ENCODE data around the gene GLIS1. TPM values are rescaled to one million over a fixed set of nuclear protein-coding genes. Genes with fewer than 3 reads are reported as not detected.
A peak's percentile ranks its signal among the peaks of the same experiment; 100 is the strongest.

The GLIS1 gene
- total and polyA plus RNA-seq, 4 donors = 0.19 to 1.8 (median 0.65) TPM

DNA sequence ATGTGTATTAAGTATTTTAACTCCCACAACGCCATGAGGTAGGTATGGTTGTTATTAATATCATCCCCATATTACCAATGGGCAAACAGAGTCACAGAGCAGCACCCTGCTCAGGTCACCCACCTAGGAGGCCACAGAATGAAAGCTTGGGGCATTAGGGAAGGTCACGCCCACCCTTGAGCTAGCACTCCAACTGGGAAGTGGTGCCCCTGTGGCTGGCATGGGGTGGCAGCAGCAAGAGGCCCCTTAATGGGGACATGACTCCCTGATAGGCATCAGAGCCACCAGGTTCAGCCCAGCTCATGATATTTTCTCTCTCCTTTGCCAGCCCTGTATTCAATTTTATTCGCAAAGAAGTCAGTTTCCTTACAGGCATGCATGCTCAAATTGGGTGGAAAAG, 189.2 kb downstream of the GLIS1 start:
- 96% methylated on average over 3 of the region's 3 CpGs for WGBS, 2 donors

DNA sequence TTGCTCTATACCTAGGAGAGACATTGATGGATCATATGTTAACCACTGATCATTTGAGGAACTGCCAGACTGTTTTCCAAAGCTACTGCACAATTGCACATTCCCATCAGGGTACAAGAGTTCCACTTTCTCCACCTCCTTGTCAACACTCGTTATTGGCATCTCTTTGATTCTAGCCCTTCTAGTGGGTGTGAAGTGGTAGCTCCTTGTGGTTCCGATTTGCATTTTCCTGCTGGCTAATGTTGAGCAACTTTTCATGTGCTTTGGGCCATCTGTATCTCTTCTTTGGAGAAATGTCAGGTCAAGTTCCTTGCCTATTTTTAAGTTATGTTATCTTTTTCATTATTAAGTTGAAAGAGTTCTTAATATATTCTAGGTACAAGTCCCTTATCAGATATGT, 189.7 kb downstream of the GLIS1 start:
- intact Hi-C loops (cut with DNase I) = no loop called here
- Histone ChIP-seq H3K9me3 (ENCODE audit: control insufficient read depth, low read length) (no peaks in the 10 kb centered on the region), H3K36me3 (ENCODE audit: control insufficient read depth in 1 of 2, insufficient read depth in 2 of 2, low read length in 1 of 2) (no peaks in the 10 kb centered on the region), H3K4me1 (ENCODE audit: control insufficient read depth in 1 of 2, insufficient read depth in 2 of 2, low read length in 2 of 2) (no peaks in the 10 kb centered on the region), H3K4me3 (ENCODE audit: low read length in 2 of 2) (no peak overlapping the region), H3K27me3 (ENCODE audit: control insufficient read depth in 1 of 2, insufficient read depth in 2 of 2, low read length in 1 of 2) (no peaks in the 10 kb centered on the region), H3K27ac (ENCODE audit: low read depth in 1 of 2, low read length in 2 of 2) (no peak overlapping the region)
- 86 to 93% methylated on average over 2 of the region's 2 CpGs for WGBS, 2 donors
- DNase-seq (no peak), ATAC-seq (ENCODE audit: low FRiP score) (no peak)

More for the DNA sequence above, 189.2 kb downstream of the GLIS1 start:
- peak in 1 of 2 donors; percentile 66 for DNase-seq
- H3K4me1 ChIP-seq (ENCODE audit: control insufficient read depth in 1 of 2, insufficient read depth in 2 of 2, low read length in 2 of 2) = no peaks in the 10 kb centered on the region
- ATAC-seq (ENCODE audit: low FRiP score) = no peak
- no peaks in the 10 kb centered on the region for H3K36me3 ChIP-seq (ENCODE audit: control insufficient read depth in 1 of 2, insufficient read depth in 2 of 2, low read length in 1 of 2)
- no peak overlapping the region for H3K4me3 ChIP-seq (ENCODE audit: low read length in 2 of 2)
- intact Hi-C loops (cut with DNase I) = no loop called here
- H3K27ac ChIP-seq (ENCODE audit: low read depth in 1 of 2, low read length in 2 of 2) = no peak overlapping the region
- no peaks in the 10 kb centered on the region for H3K9me3 ChIP-seq (ENCODE audit: control insufficient read depth, low read length)
- H3K27me3 ChIP-seq (ENCODE audit: control insufficient read depth in 1 of 2, insufficient read depth in 2 of 2, low read length in 1 of 2) = no peaks in the 10 kb centered on the region

DNA sequence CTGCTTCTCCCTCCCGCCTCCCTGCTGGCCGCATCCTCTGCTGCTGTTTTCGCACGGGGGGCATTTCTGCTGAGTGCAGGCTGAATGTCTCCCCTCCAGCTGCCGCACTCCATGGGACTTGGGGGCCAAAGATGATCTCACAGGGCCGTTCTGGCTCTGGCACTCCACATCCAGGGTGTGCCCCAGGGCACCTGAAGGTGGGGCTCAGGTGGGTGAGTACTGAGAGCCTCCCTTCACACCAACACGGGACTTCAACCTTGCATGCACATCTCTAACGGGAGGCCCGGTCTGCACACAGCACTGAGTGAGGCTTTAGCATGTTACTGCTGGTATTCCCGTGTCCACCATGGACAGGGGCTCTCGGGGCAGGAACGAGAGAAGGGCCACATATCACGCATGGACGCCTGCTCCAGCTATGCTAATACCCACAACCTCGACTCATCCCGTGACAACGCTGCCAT, 190.9 kb downstream of the GLIS1 start:
- Histone ChIP-seq H3K9me3 (ENCODE audit: control insufficient read depth, low read length) (no peaks in the 10 kb centered on the region), H3K27ac (ENCODE audit: low read depth in 1 of 2, low read length in 2 of 2) (no peak overlapping the region), H3K36me3 (ENCODE audit: control insufficient read depth in 1 of 2, insufficient read depth in 2 of 2, low read length in 1 of 2) (no peaks in the 10 kb centered on the region), H3K27me3 (ENCODE audit: control insufficient read depth in 1 of 2, insufficient read depth in 2 of 2, low read length in 1 of 2) (no peaks in the 10 kb centered on the region), H3K4me3 (ENCODE audit: low read length in 2 of 2) (no peak overlapping the region), H3K4me1 (ENCODE audit: control insufficient read depth in 1 of 2, insufficient read depth in 2 of 2, low read length in 2 of 2) (no peaks in the 10 kb centered on the region)
- intact Hi-C loops (cut with DNase I) = no loop called here
- DNase-seq = peak; percentile 34 to 51
- 92 to 94% methylated on average over 17 of the region's 17 CpGs for WGBS, 2 donors
- ATAC-seq (ENCODE audit: low FRiP score) = no peak

DNA sequence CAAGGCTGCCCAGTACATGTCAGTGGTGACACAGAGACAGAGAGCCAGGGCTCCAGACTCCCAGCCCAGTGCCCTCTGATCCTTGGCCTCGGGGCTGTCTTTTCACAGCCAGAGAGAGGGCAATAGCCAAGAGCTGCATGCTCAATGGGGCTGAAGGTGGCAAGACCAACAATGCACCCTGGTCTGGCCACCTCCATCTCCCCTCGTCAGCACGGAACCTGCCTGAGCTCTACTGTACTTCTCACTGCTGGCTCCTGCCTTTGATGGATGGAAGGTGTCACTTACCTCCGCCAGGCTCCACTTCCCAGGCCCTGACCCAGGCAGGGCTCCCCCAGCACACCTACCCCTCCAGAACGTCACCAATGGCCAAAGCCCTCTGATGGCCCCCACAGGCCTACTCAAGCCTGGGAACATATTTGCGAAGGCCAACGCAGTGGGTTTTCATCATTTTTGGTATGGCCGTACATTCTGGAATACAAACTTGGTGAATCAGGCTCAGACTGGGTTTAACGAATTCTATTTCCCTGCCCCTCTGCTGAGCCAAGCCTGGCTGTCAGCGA, 191.7 kb downstream of the GLIS1 start:
- DNase-seq = peak; percentile 24 to 56
- intact Hi-C loops (cut with DNase I) = no loop called here
- Histone ChIP-seq H3K9me3 (ENCODE audit: control insufficient read depth, low read length) (no peaks in the 10 kb centered on the region), H3K4me1 (ENCODE audit: control insufficient read depth in 1 of 2, insufficient read depth in 2 of 2, low read length in 2 of 2) (no peaks in the 10 kb centered on the region), H3K4me3 (ENCODE audit: low read length in 2 of 2) (no peak overlapping the region), H3K27me3 (ENCODE audit: control insufficient read depth in 1 of 2, insufficient read depth in 2 of 2, low read length in 1 of 2) (no peaks in the 10 kb centered on the region), H3K36me3 (ENCODE audit: control insufficient read depth in 1 of 2, insufficient read depth in 2 of 2, low read length in 1 of 2) (no peaks in the 10 kb centered on the region), H3K27ac (ENCODE audit: low read depth in 1 of 2, low read length in 2 of 2) (no peak overlapping the region)
- no peak for ATAC-seq (ENCODE audit: low FRiP score)
- 81 to 90% methylated on average over 10 of the region's 10 CpGs for WGBS, 2 donors

DNA sequence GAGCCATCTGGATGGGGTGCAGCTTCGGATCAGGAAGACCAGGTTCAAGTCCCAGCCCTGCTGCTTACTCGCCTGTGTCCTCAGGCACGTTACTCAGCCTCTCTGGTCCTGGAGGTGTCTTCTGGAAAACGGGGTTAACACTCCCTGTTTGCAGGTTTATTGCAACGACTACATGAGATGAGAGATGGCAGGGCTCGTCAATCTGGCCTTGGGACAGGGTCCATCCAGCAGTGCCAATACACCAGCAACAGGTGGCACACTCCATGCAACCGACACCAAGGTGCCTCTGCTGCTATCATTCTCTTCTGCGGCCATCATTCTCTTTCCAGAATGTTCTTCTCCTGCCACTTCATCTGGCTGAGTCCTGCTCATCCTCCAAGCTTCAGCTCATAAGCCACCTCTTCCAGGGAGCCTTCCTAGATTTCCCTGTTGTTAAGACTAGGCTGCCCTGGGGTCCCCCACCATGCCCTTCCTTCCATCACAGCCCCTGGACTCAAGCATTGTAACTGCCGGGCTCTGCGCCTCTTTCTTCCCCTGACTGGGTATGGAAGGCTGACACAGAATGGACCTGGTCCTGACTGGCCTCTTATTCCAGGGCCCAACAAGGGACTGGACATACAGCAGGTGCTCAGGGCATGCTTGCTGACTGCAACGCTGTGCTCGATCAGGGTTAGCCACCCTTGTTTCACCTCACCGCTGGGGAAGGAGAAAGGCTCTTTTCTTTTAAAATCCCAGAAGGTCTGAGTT, 192.4 kb downstream of the GLIS1 start:
- H3K4me1 ChIP-seq (ENCODE audit: control insufficient read depth in 1 of 2, insufficient read depth in 2 of 2, low read length in 2 of 2) = no peaks in the 10 kb centered on the region
- DNase-seq = peak; percentile 19 to 44
- ATAC-seq (ENCODE audit: low FRiP score) = no peak
- intact Hi-C loops (cut with DNase I) = no loop called here
- no peak overlapping the region for H3K27ac ChIP-seq (ENCODE audit: low read depth in 1 of 2, low read length in 2 of 2)
- H3K36me3 ChIP-seq (ENCODE audit: control insufficient read depth in 1 of 2, insufficient read depth in 2 of 2, low read length in 1 of 2) = no peaks in the 10 kb centered on the region
- H3K4me3 ChIP-seq (ENCODE audit: low read length in 2 of 2) = no peak overlapping the region
- H3K9me3 ChIP-seq (ENCODE audit: control insufficient read depth, low read length) = no peaks in the 10 kb centered on the region
- 82 to 83% methylated on average over 12 to 13 of the region's 13 CpGs for WGBS, 2 donors
- H3K27me3 ChIP-seq (ENCODE audit: control insufficient read depth in 1 of 2, insufficient read depth in 2 of 2, low read length in 1 of 2) = no peaks in the 10 kb centered on the region

DNA sequence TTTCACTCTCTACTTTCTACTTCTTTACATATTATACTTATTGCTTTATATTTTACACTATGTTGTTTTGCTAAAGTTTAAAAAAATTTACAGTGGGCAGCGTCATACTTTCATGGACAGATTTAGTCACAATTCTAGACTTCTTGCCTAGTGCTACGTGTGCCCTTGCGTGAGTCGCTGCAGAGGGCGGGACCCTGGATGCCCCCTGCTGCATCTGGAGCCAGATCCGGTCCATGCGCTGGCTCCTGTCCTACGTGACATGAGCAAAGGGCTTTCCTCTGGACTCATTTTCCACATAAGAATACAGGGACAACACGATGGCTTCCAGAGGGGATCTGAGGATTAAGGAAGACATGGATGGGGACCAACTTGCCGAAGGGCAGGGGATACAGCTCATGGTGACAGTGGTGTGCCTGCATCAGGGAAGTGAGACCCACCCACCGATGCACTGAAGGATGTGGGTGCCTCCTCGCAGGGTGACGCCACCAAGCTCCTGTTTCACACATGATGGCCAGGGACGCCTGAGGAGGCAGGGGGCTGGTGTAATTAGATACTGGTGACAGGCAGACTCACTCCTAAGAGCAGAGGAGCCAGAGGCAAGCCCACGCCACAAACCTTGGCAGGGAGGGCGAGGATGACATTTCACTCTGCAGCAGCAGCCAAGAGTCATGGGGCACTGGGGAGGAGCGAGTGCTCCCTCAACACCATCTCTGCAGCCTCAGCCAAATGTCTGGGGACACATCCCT, 193.1 kb downstream of the GLIS1 start:
- H3K27me3 ChIP-seq (ENCODE audit: control insufficient read depth in 1 of 2, insufficient read depth in 2 of 2, low read length in 1 of 2) = no peaks in the 10 kb centered on the region
- WGBS, 2 donors = 46 to 51% methylated on average over 17 of the region's 17 CpGs
- H3K9me3 ChIP-seq (ENCODE audit: control insufficient read depth, low read length) = no peaks in the 10 kb centered on the region
- no peak for ATAC-seq (ENCODE audit: low FRiP score)
- DNase-seq = peak; percentile 37 to 39
- H3K36me3 ChIP-seq (ENCODE audit: control insufficient read depth in 1 of 2, insufficient read depth in 2 of 2, low read length in 1 of 2) = no peaks in the 10 kb centered on the region
- H3K27ac ChIP-seq (ENCODE audit: low read depth in 1 of 2, low read length in 2 of 2) = no peak overlapping the region
- H3K4me1 ChIP-seq (ENCODE audit: control insufficient read depth in 1 of 2, insufficient read depth in 2 of 2, low read length in 2 of 2) = no peaks in the 10 kb centered on the region
- no peak overlapping the region for H3K4me3 ChIP-seq (ENCODE audit: low read length in 2 of 2)
- intact Hi-C loops (cut with DNase I) = no loop called here

DNA sequence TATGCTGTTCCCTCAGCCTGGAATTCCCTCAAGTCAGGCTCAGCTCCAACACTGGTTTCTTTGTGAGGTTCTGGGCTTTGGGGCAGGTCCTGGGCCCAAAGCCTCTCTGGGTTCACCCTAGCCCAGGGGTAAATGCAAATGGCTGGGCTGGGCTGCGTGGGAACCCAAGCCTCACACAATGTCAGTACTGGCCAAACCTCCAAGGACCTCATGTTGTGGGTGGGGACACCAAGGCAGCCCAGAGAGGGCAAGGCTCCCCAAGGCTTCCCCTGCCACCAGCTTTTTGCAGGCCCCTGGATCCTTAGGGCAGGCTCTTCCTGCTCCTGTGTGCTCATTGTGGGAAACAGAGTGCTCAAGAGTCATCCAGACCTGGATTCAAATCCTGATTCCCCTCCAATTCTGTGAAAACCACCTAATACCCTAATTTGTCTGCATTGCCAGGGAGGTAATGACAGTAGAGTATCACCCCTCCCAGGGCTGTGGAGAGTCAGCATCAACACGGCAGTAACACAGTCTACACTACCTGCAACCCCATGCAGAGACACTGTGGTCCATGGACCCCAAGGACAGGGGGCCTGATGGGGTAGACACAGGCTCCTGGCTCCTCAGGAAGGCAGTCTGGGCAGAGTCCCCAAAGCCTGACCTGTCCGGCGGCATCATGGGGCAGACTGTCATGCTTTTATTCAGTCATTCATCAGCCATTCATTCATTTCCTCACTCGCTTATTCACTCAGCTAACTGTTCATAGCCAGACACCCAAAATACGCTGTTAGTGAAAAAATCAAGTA, 194.0 kb downstream of the GLIS1 start:
- DNase-seq = peak; percentile 8 to 49
- Histone ChIP-seq H3K9me3 (ENCODE audit: control insufficient read depth, low read length) (no peaks in the 10 kb centered on the region), H3K27me3 (ENCODE audit: control insufficient read depth in 1 of 2, insufficient read depth in 2 of 2, low read length in 1 of 2) (no peaks in the 10 kb centered on the region), H3K27ac (ENCODE audit: low read depth in 1 of 2, low read length in 2 of 2) (no peak overlapping the region), H3K36me3 (ENCODE audit: control insufficient read depth in 1 of 2, insufficient read depth in 2 of 2, low read length in 1 of 2) (no peaks in the 10 kb centered on the region), H3K4me3 (ENCODE audit: low read length in 2 of 2) (no peak overlapping the region), H3K4me1 (ENCODE audit: control insufficient read depth in 1 of 2, insufficient read depth in 2 of 2, low read length in 2 of 2) (no peaks in the 10 kb centered on the region)
- WGBS, 2 donors = 89 to 96% methylated on average over 6 of the region's 6 CpGs
- intact Hi-C loops (cut with DNase I) = no loop called here
- ATAC-seq (ENCODE audit: low FRiP score) = no peak

DNA sequence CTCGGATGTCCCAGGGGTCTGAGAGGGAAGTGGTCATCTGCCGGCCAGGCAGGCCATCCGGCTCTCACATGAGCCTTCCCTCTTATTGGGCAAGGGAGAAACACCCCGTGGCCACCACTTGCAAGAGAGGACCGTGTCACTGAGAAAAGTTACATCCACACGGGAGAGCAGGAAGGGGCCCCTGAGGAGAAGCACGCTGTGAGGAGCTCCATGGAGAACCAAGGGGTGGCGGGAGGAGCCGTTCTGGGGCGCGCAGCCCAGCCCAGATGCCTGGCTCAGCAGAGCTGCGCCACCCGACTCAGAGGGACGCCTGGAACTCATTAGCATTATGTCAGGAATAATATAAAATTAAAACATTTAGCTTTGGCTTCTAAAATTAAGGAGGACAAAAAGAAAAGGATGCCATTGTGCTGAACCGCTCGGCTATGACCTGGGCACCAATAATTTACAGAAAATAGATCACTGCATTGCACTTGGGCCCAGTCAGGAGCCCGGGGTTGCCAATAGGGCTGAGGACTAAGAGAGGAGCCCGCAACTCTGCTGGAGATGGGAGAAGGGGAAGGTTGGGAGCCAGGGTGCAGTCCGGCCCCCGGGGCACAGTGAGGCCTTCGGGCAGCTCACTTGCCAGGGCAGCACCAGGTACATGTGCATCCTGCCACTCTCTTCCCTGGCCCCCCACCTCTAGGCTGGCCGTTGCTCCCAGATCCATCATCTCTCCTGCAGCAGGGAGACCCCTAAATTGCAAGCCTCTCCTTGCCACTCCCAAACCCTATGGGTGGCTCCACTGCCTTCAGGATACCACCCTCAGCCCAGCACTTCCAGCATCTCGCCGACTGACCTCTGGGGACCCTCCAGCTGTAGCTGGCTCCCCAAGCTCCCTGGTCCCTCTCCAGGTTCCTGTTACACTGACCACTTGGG, 194.9 kb downstream of the GLIS1 start:
- no peak for ATAC-seq (ENCODE audit: low FRiP score)
- WGBS, 2 donors = 90 to 92% methylated on average over 24 of the region's 24 CpGs
- Histone ChIP-seq H3K4me3 (ENCODE audit: low read length in 2 of 2) (no peak overlapping the region), H3K4me1 (ENCODE audit: control insufficient read depth in 1 of 2, insufficient read depth in 2 of 2, low read length in 2 of 2) (no peaks in the 10 kb centered on the region), H3K27ac (ENCODE audit: low read depth in 1 of 2, low read length in 2 of 2) (no peak overlapping the region), H3K9me3 (ENCODE audit: control insufficient read depth, low read length) (no peaks in the 10 kb centered on the region), H3K27me3 (ENCODE audit: control insufficient read depth in 1 of 2, insufficient read depth in 2 of 2, low read length in 1 of 2) (no peaks in the 10 kb centered on the region), H3K36me3 (ENCODE audit: control insufficient read depth in 1 of 2, insufficient read depth in 2 of 2, low read length in 1 of 2) (no peaks in the 10 kb centered on the region)
- DNase-seq = peak; percentile 29 to 59
- intact Hi-C loops (cut with DNase I) = no loop called here
